ENCODE data around the gene FAM236D.
"Not testable (repeated sequence)": the region's sequence is repeated elsewhere in the genome, so short reads cannot be mapped to it uniquely, and the experiment has no call there.

FAM236D gene

GRCh38 chrX:72808110-72808509, at the start of gene FAM236D:
TSS of gene FAM236D (minus strand) at chrX:72808210. CDS start at chrX:72808110, 100 bp downstream.
- not testable (repeated sequence) for DNase-seq

- DNase-seq = not testable (repeated sequence)
Measured at GRCh38 chrX:72837532-72837931, 29.5 kb upstream of the FAM236D start.

GRCh38 chrX:72830701-72831100, 22.7 kb upstream of the FAM236D start:
- not testable (repeated sequence) for DNase-seq

- not testable (repeated sequence) for DNase-seq
Measured at GRCh38 chrX:72790390-72790789, 17.6 kb downstream of the FAM236D start.

- DNase-seq = not testable (repeated sequence)
Measured at GRCh38 chrX:72788142-72788541, 19.9 kb downstream of the FAM236D start.

- DNase-seq = not testable (repeated sequence)
Measured at GRCh38 chrX:72783964-72784363, 24.0 kb downstream of the FAM236D start.

- not testable (repeated sequence) for DNase-seq
Measured at GRCh38 chrX:72783365-72783936, 24.6 kb downstream of the FAM236D start.

GRCh38 chrX:72782560-72782959, 25.4 kb downstream of the FAM236D start, which contains the start of gene FAM236B:
TSS of gene FAM236B (minus strand) at chrX:72782660. CDS start at chrX:72782560, 100 bp downstream.
- not testable (repeated sequence) for DNase-seq

- DNase-seq = not testable (repeated sequence)
Measured at GRCh38 chrX:72778146-72778545, 29.9 kb downstream of the FAM236D start.

GRCh38 chrX:72777467-72777790, 30.6 kb downstream of the FAM236D start:
- not testable (repeated sequence) for DNase-seq

- DNase-seq = not testable (repeated sequence)
Measured at GRCh38 chrX:72776653-72777466, 31.1 kb downstream of the FAM236D start, which contains the start of gene DMRTC1B. TSS of gene DMRTC1B (plus strand) at chrX:72776890. CDS start at chrX:72845136, 68,246 bp downstream.

GRCh38 chrX:72760454-72760853, 47.6 kb downstream of the FAM236D start:
- DNase-seq = not testable (repeated sequence)

Measured in erythroblast (primary cell).